ENCODE measurements around the gene WWOX.

Gene WWOX

GRCh38 chr16:78852081-78852635 lies 752.7 kb downstream of the WWOX start:
- no peak for DNase-seq (ENCODE audit: low spot score)

DNA sequence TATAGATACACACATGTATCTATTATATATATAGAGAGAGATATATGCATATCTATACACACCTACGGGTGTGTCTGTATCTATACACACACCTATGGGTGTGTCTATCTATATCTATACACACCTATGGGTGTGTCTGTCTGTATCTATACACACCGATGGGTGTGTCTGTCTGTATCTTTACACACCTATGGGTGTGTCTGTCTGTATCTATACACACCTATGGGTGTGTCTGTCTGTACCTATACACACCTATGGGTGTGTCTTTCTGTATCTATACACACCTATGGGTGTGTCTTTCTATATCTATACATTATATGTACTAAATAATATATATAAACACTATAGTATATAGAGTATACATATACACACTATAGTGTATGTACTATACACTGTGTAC lies 762.6 kb downstream of the WWOX start:
- DNase-seq (ENCODE audit: low spot score): no peak

GRCh38 chr16:78866521-78866920 lies 767.1 kb downstream of the WWOX start:
- no peak for DNase-seq (ENCODE audit: low spot score)

DNA sequence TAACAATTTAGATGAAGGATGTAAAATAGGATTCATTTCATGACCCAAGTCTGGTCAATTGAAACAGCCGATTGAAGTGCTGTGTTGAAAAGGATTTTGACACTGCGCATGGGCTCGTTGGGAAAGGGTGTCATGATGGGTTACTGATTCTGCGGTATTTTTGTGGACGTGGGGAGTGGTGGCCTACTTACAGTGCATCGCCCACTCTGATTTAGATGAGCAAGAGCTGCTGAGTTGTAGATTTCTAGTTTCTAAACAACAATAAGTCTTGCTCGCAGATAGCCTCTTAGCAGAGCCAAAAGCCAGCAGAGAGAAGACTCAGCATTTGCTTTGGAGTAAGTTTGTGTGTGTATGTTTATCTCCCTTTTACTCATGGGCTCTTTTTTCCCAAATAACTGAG lies 770.0 kb downstream of the WWOX start:
- DNase-seq (ENCODE audit: low spot score): no peak

DNA sequence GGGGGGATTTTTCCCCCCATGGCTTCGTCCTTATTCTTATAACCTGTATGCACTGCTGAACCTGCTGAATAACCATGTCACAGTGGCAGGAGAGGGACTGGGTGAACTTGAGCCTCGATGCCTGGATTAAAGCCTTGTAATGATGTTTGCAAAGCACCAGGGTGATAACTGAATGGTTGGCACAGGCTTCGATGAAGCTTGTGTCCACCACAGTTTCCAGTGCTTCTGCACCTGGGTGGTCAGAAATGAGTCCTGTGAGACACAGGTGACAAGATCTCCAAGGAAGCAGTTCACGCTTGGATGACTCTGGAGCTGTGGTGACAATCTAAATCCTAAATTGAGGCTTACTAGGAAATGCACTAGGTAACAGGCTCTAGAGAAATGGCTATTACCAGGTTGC lies 771.8 kb downstream of the WWOX start:
- no peak for DNase-seq (ENCODE audit: low spot score)

DNA sequence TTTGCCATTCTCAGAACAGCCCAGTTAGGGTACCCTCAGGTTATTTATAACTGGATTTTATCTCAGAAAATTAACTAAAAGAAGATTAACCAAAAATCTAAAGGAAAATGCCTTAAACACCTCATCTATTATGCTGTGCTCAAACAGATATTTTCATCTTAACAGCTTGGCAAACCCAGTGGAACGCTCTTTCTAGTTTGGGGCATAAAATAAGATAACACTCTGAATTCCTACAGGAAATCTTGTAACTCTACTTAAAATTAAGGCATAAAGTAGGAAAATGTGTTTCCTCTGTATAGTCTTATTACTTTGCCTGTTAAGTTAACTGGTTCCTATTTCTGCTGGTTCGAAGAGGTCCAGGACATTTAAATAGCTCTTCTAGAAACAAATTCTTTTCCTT lies 777.2 kb downstream of the WWOX start:
- no peak for DNase-seq (ENCODE audit: low spot score)

- DNase-seq (ENCODE audit: low spot score): no peak
These were observed 777.7 kb downstream of the WWOX start for GRCh38 chr16:78877114-78877655.

DNA sequence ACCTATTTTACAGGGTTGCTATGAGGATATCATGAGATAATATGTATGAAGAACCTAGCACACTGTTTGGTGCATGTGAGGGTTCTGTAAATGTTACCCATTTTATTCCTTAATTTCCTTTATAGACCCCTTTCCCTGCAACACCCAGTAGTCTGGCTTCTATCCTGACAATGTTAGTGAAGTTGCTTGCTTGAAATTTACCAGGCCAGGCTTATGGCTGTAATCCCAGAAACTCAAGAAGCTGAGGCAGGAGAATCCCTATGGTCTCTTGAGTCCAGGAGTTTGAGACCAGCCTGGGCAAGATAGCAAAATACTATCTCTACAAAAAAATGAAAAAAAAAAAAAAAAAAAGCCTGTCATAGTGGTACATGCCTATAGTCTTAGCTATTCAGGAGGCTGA lies 779.1 kb downstream of the WWOX start:
- no peak for DNase-seq (ENCODE audit: low spot score)

- no peak for DNase-seq (ENCODE audit: low spot score)
These were observed 779.6 kb downstream of the WWOX start for GRCh38 chr16:78879011-78879410.

GRCh38 chr16:78882150-78882549 lies 782.7 kb downstream of the WWOX start:
- DNase-seq (ENCODE audit: low spot score): no peak

DNA sequence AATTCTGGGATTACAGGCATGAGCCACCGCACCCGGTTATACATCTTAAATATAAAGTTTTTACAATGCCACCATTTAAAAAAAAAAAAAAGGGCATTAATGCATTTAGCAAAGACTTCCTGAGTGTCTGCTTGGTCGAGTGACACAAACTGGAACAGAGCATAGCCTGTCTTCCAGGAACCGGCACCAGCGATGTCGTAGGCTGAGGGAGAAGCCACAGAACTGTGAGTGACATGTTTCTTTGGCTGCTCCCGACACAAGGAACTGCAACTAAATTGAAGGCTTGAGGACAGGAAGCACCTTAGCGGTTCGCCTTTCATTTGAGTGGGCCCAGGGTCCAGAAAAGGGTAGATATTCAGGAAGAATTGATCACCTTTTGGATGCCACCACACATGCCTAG lies 783.3 kb downstream of the WWOX start:
- no peak for DNase-seq (ENCODE audit: low spot score)

- DNase-seq (ENCODE audit: low spot score): no peak
These were observed 784.8 kb downstream of the WWOX start for GRCh38 chr16:78884204-78884603.

DNA sequence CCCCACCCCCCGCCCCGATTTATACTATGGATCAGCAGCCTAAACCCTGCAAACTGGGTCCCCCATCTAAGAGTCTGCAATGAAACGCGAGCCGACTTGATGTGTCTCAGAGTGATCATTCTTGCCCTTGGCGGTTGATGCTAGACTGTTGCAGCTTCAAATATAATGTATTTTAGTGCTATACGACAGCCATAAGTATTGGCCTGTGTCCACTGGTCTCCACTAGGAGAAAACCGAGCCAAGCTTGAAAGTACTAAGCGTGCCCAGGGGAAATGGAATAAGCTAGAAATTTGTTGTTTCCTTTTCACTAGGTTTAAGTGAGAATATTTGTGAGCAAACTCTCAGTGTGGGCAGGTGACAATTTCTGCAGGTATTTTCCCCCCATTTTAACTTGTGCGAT lies 789.9 kb downstream of the WWOX start:
- DNase-seq (ENCODE audit: low spot score): no peak

DNA sequence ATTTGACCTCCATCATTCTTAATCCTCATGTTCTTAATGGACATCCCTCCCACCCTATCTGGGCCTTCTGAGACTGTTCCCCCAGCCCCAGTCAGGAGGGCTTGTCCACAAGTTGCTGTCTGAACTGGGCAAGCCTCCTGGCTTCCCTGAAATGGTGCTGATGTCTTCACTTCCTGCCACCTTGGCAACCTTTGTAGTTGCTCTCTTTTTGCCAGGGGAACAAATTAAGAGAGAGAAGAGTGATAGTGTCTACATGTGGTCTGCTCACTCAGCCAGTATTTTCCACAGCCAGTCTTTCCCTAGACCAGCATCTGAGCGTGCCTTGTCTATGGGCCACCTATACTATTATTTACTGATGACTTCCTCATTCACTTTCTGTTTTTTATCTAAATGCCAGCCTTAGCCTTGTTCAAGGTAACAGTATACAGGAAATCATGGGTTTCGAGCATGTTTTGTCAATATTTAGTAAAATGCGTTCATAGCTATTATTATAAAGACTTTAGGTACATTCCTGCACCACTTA lies 791.0 kb downstream of the WWOX start:
- no peak for DNase-seq (ENCODE audit: low spot score)

DNA sequence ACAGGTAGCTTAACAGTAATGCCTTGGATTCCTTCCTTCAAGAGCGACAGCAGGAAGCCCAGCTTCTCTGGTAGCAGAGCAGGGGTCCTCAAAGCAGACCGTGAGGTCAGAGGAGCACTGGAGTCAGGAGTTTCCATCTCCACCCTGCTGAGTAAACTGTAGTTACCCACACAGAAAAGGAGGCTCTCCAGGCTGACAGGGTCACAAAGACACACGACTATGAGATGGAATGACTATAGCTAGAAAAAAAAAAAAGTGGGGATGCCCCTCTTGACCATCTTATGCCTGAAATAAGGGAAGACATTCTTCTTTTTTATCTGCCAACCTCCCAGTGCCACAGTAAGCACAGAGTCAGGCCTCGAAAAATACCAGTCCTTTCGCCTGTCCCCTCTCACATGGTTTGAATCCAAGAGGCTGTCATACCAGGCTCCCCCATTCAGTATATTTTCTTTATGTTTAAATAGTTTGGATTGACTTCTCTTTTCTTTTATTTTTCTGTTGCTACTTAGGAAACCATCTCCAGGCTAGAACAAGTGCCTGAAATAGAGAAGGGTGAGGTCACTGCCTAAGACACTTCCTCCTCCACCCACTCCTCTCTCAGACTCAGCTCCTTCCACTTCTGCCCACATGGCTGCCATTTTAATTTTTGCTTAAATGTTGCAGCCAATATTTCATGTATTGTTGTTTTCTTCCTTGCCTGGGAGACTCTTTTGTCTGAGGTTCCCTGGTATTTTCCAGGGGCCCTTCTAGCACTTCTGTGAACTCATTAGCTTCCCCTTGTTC lies 793.7 kb downstream of the WWOX start:
- DNase-seq (ENCODE audit: low spot score): no peak

DNA sequence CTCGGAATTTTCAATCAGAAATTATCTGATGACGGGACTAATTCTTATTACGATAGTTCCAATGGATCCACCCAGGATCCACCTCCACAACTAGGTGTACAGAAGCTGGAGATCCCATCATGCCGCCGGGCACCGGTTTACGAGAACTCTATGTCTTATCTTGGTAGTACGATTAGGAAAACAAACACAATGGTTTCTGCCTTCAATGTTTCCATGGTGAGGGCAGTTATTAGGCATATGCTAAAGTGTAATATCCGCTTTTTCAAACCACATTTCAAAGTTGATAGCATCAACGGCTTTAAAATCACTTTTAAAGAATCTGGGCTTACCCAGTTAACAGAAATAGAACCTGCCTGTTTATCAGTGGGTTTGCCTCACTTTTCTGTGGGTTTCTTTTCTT lies 795.4 kb downstream of the WWOX start:
- peak; percentile 23 for DNase-seq (ENCODE audit: low spot score)

DNA sequence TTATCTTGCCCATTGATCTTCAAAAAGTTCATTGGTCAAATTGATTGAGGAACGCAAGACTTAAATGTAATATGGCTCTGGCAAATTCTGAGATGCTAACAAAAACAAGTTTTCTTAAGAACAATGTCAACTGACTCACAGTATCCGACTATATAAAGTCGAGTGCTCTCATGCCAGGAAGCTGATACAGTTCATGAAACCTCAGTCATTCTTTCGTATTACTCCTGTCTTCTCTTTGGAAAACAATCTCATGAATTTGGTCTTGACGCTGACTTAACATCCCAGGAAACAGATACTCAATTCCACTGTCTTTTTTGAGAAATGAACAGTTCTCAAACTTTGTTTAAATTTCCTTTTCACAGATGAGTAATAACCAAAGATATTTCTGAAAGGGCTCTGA lies 796.2 kb downstream of the WWOX start:
- DNase-seq (ENCODE audit: low spot score): no peak

- DNase-seq (ENCODE audit: low spot score): peak; percentile 48
These were observed 796.8 kb downstream of the WWOX start for GRCh38 chr16:78896280-78896679.

GRCh38 chr16:78897299-78897698 lies 797.8 kb downstream of the WWOX start:
- no peak for DNase-seq (ENCODE audit: low spot score)

DNA sequence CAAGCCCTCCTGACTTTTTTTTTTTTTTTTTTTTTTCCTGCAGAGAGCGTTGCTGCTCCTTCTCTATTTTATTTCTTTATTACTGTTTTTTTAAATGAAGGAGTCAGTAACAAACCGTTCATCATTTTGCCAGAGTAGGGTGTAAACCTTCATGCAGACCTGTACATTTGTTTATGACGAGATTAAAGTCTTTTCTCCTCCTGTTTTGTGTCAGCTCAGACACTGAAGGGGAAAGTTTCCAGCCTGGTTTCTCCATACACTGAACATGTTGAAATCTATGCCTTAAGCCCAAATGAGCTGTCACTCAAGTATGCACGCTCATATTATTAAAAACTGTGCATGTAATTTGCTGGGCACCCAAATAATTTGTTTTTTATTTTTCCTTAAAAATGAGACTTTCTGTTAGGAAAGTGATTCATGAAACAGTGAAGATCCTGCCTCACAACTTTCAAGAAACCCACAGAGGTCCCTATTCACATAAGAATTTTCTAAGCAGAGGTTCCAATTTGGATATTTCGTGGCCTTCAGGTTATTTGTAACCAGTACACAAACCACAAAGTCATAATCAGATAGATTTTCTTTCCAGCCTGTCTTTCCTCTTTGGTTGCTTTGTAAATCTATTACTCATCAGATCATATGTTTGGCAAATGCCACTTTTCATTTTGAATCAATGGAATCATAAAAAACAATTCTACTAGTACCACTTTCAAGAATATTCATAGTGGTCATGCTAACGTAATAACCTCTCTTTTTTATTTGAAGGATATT lies 800.8 kb downstream of the WWOX start:
- no peak for DNase-seq (ENCODE audit: low spot score)

GRCh38 chr16:78900966-78901365 lies 801.5 kb downstream of the WWOX start:
- no peak for DNase-seq (ENCODE audit: low spot score)

GRCh38 chr16:78902321-78902720 lies 802.9 kb downstream of the WWOX start:
- DNase-seq (ENCODE audit: low spot score): no peak

- DNase-seq (ENCODE audit: low spot score): no peak
These were observed 803.8 kb downstream of the WWOX start for GRCh38 chr16:78903237-78903636.
